Caki2 (cell line): ENCODE measurements around the gene ACLY. TPM values are rescaled to one million over a fixed set of nuclear protein-coding genes. Genes with fewer than 3 reads are reported as not detected.
A peak's percentile ranks its signal among the peaks of the same experiment; 100 is the strongest.

ENCODE experiments used
- DNase-seq: peaks from one replicate; pipeline ENCODE4 v3.0.0-alpha.2; 2015; ENCODE audit warnings: low read depth
- in situ Hi-C: cut with HindIII; loops from 2 replicates; pipeline ENCODE4 v1.10.0; 2016; ENCODE audit warnings: low sequenced_read_pairs, low pct_unique_long_range_greater_than_20kb, mixed read lengths
- total RNA-seq: library from RNA; depleted of rRNA; stranded (reverse); fragments of >200 nt; shearing (Covaris generic); gene quantifications from 2 replicates; pipeline ENCODE4 v1.2.3, GENCODE V29; 2014; ENCODE audit warnings: low replicate concordance; rRNA removed

The ACLY gene
- 146 and 150 TPM in 2 replicates for total RNA-seq

- peak; percentile 96 for DNase-seq
- in situ Hi-C loops = no loop called here
Observed at GRCh38 chr17:41918314-41919164, at the start of gene ACLY. ACLY (minus strand) TSS chr17:41918951; CDS start chr17:41913873, 5,078 bp downstream.

DNA sequence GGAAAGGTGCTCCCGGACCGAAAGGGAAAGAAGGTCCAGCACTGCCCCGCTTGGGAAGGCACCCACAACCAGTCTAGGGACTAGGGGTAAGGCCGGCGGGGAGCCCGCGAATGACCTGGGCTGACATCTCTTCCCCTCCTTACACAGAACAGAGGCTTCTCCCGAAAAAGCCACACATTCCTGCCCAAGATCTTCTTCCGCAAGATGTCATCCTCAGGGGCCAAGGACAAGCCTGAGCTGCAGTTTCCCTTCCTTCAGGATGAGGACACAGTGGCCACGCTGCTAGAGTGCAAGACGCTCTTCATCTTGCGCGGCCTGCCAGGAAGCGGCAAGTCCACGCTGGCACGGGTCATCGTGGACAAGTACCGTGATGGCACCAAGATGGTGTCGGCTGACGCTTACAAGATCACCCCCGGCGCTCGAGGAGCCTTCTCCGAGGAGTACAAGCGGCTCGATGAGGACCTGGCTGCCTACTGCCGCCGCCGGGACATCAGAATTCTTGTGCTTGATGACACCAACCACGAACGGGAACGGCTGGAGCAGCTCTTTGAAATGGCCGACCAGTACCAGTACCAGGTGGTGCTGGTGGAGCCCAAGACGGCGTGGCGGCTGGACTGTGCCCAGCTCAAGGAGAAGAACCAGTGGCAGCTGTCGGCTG, 49.3 kb upstream of the ACLY start:
- in situ Hi-C loops = no loop called here

DNA sequence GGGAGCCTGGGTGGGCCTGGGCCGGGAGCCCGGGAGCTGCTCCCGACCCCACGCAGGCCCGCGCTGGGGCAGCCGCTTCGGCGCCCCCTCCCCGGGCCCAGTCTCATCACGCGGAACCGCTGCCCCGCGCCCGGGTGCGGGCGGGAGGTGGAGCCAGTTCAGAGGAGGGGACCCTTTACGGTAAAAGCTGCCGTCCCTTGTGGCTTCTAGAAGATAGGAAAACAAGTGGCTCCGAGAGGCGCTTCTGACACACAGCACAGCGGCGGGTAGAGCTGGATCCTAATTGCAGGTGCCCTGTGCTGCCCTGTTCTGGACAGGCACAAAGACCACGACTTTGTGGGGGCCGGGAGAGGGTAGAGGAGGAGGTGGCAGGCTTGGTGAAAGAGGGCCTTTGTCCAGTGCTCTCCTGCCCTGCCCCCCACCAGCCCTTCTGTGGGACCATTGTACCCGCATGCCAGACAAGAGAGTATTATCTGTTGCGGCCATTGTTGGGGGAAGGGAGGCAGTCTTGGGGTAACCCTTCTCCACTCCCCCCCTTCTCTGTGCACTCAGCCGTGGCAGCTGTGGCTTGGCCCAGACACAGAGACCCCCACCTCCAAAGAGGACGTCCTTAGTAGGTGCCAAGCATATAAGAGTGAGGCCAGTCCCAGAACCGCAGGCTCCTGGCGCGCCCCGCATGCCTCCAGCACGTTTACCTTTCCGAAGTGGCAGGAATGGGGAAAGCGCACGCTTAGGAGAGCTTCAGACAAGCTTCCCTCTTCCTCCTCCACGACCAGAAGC, 48.6 kb upstream of the ACLY start:
- no peak for DNase-seq
- in situ Hi-C loops = no loop called here

More for the DNA sequence above, 49.3 kb upstream of the ACLY start:
- no peak for DNase-seq

- in situ Hi-C loops = no loop called here
- peak; percentile 76 for DNase-seq
Observed at GRCh38 chr17:41966463-41967140, 47.9 kb upstream of the ACLY start, which contains the start of gene CNP. CNP (plus strand) TSS chr17:41966795; CDS start chr17:41966885, 90 bp downstream.

DNA sequence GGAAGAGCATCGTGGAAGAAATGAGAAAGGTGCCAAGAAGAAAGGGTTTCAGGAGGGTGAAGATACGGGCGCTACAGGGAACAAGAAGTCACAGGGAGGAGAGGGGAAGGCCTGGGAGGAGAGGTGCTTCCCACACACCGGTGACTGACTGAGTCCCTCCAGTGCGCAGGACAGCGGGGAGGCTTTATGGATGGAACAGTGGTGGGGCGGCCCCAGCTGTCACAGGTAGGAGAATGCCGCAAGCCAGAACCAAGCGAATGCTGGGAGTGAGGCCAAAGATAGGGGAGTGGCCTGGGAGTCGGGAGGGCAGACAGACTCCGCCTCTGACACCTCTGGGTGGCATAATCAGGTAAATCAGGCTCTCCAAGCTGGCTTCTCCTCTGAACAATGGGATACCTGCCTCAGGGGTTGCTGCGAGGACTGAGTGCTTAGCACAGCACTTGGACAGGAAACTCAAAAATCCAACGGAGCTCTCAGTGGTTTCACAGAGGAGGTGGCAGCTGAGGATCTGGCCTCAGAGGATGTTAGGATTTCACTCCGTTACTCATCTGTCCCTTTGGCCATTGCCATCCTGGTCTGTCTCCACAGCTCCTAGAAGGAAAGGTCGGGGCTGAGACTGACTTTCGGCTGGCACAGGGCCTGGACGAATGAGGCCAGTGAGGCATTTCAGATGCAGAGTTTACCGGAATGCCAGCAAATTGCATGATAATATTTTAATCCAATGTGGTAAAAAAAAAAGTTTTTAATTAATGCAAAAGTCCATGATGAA, 47.1 kb upstream of the ACLY start:
- in situ Hi-C loops = no loop called here
- DNase-seq = peak; percentile 64

- peak; percentile 48 for DNase-seq
- in situ Hi-C loops = no loop called here
Observed at GRCh38 chr17:41962768-41963434, 44.1 kb upstream of the ACLY start.

DNA sequence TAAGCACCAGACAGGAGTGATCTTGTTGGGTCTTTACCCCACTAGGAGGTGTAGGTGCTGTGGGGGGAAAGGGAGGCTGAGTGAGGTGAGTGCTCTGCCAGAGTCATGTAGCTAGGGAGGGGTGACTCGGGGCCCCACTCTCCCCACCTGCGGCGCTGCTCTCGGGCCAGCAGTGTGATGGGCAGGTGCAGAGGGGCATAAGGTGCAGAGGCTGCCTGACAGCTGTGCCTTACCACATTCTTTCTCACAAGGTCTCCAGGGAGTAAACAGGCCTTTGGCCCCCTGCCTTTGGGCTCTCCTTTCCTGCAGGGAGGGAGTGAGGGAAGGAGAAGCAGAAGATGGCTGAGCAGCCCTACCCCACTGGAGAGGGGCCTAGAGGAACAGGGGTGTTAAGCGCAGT, 43.4 kb upstream of the ACLY start:
- DNase-seq = no peak
- in situ Hi-C loops = no loop called here

DNA sequence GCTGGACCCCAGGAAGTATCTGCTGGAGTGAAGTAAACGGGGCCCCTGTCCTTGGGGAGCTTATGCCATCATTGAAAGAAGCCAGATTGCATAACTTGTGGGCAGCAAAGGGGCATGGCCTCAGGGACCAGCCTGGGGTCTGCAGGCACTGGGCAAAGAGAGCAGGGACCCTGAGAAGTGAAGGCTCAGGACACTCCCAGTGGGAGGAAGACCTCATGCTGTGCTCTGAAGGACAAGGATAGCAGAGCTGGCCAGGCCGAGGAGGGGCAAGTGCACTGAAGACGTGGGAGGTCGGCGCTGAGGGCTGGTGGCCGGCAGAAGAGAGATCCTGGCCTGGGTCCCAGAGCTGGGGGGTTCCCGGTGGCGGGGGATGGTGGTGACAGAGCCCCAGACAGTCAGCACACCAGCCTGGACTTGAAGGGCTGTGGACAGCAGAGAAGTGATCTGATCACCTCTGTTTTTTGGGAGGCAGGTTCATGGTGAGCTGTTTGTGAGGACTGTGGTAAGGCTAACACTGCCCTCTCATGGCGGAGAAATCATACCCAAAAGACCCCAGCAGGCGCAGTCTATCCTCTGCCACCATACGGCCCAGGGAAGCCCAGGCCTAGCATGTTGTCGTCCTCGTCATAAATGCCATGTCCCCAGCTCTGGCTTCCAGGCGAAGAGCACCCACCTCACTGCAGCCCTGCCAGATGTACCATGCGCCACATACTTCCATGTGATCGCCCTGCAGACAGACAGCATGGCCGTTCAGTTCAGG, 40.8 kb upstream of the ACLY start:
- DNase-seq = peak; percentile 36
- in situ Hi-C loops = no loop called here

DNA sequence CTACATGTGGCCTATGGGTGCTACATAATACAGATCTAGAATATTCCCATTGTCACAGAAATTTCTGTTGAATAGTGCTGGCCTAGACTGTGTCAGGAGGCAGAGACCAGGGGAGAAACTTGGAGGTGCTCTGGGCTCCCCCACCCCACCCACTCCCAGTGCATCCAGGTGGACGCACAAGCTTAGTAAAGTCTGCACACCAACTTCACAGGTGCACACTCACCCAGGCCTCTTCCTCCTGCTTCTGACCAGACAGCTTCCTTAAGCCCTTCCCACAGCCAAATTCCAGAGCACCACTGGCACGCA, 40.2 kb upstream of the ACLY start:
- in situ Hi-C loops = no loop called here
- no peak for DNase-seq

GRCh38 chr17:41957869-41958439, 39.2 kb upstream of the ACLY start:
- DNase-seq = no peak
- in situ Hi-C loops = no loop called here

DNA sequence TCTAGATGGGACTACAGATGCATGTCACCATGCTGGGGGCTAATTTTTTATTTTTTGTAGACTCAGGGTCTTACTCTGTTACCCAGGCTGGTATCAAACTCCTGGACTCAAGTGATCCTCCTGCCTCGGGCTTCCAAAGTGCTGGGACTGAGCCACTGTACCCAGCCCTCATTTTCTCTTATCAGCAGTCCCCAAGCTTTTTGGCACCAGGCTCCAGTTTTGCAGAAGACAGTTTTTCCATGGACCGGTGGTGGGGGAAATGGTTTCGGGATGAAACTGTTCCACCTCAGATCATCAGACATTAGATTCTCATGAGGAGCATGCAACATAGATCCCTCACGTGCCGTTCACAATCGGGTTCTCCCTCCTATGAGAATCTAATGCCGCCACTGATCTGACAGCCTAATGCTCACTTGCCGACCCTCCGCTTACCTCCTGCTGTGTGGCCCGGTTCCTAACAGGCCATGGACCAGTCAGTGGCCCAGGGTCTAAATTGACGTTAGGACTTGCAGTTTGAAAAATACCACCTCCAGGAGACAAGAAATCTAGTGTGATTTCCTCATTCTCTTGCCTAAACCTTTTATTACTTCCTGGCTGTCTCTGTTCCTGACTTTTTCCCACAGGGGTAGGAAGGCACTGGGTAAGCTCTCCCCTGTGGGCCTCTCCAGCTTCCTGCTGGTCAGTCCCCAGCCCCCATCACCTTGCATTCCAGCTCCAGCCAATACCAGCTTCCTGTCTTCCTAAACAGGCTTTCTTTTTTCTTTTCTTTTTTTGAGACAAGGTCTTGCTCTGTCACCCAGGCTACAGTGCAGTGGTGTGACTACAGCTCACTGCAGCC, 38.5 kb upstream of the ACLY start:
- DNase-seq = no peak
- in situ Hi-C loops = no loop called here

DNA sequence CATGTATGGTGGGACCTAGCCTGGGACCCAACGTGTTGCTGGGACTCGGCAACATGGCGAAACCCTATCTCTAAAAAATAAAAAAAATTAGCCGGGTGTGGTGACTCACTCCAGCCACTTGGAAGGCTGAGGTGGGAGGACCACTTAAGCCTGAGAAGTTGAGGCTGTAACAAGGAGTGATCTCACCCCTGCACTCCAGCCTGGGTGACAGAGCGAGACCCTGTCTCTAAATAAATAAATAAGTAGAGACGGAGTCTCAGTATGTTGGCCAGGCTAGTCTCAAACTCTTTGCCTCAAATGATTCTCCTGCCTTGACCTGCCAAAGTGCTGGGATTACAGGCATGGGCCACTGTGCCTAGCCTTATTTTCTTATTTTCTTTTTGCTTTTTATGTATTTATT, 37.8 kb upstream of the ACLY start:
- in situ Hi-C loops = no loop called here
- DNase-seq = no peak

- no peak for DNase-seq
- in situ Hi-C loops = no loop called here
Observed at GRCh38 chr17:41948762-41949460, 30.2 kb upstream of the ACLY start.

DNA sequence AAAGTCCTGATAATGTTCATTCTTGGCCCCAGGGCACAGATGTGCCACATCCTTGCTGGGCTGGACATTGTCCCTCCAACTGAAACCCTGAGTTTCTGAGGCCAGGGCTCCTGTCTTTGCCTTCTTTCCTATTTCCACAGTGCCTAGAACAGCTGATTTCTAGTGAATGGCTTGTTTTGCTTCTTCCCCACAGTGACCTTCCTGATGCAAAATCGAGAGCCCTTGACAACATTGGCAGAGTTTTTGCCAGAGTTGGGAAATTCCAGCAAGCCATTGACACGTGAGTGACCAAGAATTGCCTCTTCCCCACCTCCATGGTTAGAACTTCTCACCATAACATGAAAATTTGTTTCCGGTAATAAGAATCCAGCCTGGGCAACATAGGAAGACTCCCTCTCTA, 26.2 kb upstream of the ACLY start:
- DNase-seq = no peak
- in situ Hi-C loops = no loop called here

GRCh38 chr17:41943492-41943891, 24.7 kb upstream of the ACLY start:
- in situ Hi-C loops = no loop called here
- DNase-seq = no peak
